Measurements from ENCODE around the gene EPHA8.

Gene EPHA8

DNA sequence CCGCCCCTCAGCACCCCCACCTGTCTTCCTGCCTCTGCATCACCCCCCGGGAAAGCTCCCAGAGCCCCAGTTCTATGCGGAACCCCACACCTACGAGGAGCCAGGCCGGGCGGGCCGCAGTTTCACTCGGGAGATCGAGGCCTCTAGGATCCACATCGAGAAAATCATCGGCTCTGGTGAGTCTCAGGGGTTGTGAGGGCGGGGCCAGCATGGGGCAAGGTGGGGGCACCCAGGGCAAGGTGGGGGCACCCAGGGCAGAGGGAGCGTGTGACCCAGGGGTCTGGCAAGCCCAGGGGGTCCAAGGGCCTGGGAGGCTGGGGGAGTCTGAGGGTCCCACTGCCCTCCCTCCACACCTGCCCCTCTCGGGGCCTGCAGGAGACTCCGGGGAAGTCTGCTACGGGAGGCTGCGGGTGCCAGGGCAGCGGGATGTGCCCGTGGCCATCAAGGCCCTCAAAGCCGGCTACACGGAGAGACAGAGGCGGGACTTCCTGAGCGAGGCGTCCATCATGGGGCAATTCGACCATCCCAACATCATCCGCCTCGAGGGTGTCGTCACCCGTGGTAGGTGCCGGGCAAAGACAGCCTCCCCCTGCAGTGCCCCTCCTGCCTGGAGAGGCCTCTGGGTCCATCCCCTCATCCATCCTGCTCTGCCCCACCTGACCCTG, 34.1 kb downstream of the EPHA8 start:
- H3K79me2 ChIP-seq: no peaks in the 10 kb centered on the region
- no peaks in the 10 kb centered on the region for H3K27me3 ChIP-seq (ENCODE audit: control insufficient read depth, insufficient read depth, low read length)
- no peak overlapping the region for H3K4me3 ChIP-seq (ENCODE audit: low read depth, low read length)
- H3K4me2 ChIP-seq (ENCODE audit: low read length): no peak overlapping the region
- H2AFZ ChIP-seq: no peak overlapping the region
- H3K9me3 ChIP-seq (ENCODE audit: control insufficient read depth, low read length): no peaks in the 10 kb centered on the region
- no peak overlapping the region for H3K9ac ChIP-seq
- no peaks in the 10 kb centered on the region for H3K4me1 ChIP-seq
- TF ChIP-seq, protein P1, sequence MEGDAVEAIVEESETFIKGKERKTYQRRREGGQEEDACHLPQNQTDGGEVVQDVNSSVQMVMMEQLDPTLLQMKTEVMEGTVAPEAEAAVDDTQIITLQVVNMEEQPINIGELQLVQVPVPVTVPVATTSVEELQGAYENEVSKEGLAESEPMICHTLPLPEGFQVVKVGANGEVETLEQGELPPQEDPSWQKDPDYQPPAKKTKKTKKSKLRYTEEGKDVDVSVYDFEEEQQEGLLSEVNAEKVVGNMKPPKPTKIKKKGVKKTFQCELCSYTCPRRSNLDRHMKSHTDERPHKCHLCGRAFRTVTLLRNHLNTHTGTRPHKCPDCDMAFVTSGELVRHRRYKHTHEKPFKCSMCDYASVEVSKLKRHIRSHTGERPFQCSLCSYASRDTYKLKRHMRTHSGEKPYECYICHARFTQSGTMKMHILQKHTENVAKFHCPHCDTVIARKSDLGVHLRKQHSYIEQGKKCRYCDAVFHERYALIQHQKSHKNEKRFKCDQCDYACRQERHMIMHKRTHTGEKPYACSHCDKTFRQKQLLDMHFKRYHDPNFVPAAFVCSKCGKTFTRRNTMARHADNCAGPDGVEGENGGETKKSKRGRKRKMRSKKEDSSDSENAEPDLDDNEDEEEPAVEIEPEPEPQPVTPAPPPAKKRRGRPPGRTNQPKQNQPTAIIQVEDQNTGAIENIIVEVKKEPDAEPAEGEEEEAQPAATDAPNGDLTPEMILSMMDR (IDR thresholded peaks at IDR 0.05): no peak
- H3K36me3 ChIP-seq (ENCODE audit: control insufficient read depth, insufficient read depth, low read length): no peaks in the 10 kb centered on the region
- H3K27ac ChIP-seq: no peak overlapping the region

DNA sequence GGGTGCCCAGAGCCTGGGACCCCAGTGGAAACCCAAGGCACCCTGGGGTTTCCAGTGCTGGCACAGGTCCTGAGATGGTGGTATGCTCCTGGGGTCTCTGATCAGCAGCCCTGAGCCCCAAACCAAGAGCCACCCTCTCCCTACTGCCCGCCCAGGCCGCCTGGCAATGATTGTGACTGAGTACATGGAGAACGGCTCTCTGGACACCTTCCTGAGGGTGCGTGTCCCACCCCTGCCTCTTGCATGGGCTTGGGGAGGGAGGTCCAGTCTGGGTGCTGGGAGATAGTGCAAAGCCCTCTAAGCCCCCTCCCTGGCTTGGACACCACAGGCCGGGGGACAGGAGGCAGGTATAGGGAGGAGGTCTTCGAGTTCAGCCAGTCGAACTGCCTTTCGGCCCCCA, 34.7 kb downstream of the EPHA8 start:
- no peak overlapping the region for H3K4me2 ChIP-seq (ENCODE audit: low read length)
- H2AFZ ChIP-seq: no peak overlapping the region
- no peak overlapping the region for H3K27ac ChIP-seq
- H3K9ac ChIP-seq: no peak overlapping the region
- no peaks in the 10 kb centered on the region for H3K9me3 ChIP-seq (ENCODE audit: control insufficient read depth, low read length)
- no peak overlapping the region for H3K4me3 ChIP-seq (ENCODE audit: low read depth, low read length)
- H3K79me2 ChIP-seq: no peaks in the 10 kb centered on the region
- no peaks in the 10 kb centered on the region for H3K27me3 ChIP-seq (ENCODE audit: control insufficient read depth, insufficient read depth, low read length)
- H3K36me3 ChIP-seq (ENCODE audit: control insufficient read depth, insufficient read depth, low read length): no peaks in the 10 kb centered on the region
- TF ChIP-seq, protein P1 (IDR thresholded peaks at IDR 0.05): no peak
- H3K4me1 ChIP-seq: no peaks in the 10 kb centered on the region

GRCh38 chr1:22598736-22599135, 35.4 kb downstream of the EPHA8 start:
- Histone ChIP-seq H3K4me1 (no peaks in the 10 kb centered on the region), H3K4me3 (ENCODE audit: low read depth, low read length) (no peak overlapping the region), H3K9me3 (ENCODE audit: control insufficient read depth, low read length) (no peaks in the 10 kb centered on the region), H3K27me3 (ENCODE audit: control insufficient read depth, insufficient read depth, low read length) (no peaks in the 10 kb centered on the region), H3K79me2 (no peaks in the 10 kb centered on the region), H2AFZ (no peak overlapping the region), H3K9ac (no peak overlapping the region), H3K4me2 (ENCODE audit: low read length) (no peak overlapping the region), H3K27ac (no peak overlapping the region), H3K36me3 (ENCODE audit: control insufficient read depth, insufficient read depth, low read length) (no peaks in the 10 kb centered on the region)
- TF ChIP-seq, protein P1 (IDR thresholded peaks at IDR 0.05): no peak

- Histone ChIP-seq H3K9ac (no peak overlapping the region), H3K27me3 (ENCODE audit: control insufficient read depth, insufficient read depth, low read length) (no peaks in the 10 kb centered on the region), H3K4me2 (ENCODE audit: low read length) (no peak overlapping the region), H3K79me2 (no peaks in the 10 kb centered on the region), H3K4me1 (no peaks in the 10 kb centered on the region), H2AFZ (no peak overlapping the region), H3K4me3 (ENCODE audit: low read depth, low read length) (no peak overlapping the region), H3K27ac (no peak overlapping the region), H3K9me3 (ENCODE audit: control insufficient read depth, low read length) (no peaks in the 10 kb centered on the region), H3K36me3 (ENCODE audit: control insufficient read depth, insufficient read depth, low read length) (no peaks in the 10 kb centered on the region)
- TF ChIP-seq, protein P1 (IDR thresholded peaks at IDR 0.05): no peak
These were observed 37.0 kb downstream of the EPHA8 start for GRCh38 chr1:22600071-22600816.

Data from parathyroid adenoma (tissue), 2 donors.